ENCODE results near the gene FNDC4. TPM values are rescaled to one million over a fixed set of nuclear protein-coding genes. Genes with fewer than 3 reads are reported as not detected.
"Not testable (repeated sequence)": the region's sequence is repeated elsewhere in the genome, so short reads cannot be mapped to it uniquely, and the experiment has no call there.

The FNDC4 gene
- not detected for total RNA-seq

- intact Hi-C loops (cut with micrococcal nuclease), result no loop called here
- Mint-ChIP-seq H3K4me1 (ENCODE audit: low read depth) (peaks cover 11% of the 10 kb centered on the region), H3K27ac (no peak within 1 kb of the TSS), H3K9me3 (no peaks in the 10 kb centered on the region), H3K4me3 (peak within 1 kb of the TSS; percentile 59), H3K27me3 (ENCODE audit: low read depth) (peaks cover 32% of the 10 kb centered on the region), H3K36me3 (ENCODE audit: low read depth) (no peaks in the 10 kb centered on the region)
- CTCF ChIA-PET, result interaction anchor here (0.6 to 1.1 kb wide), 2 partner anchors 79 to 325 kb away, joined by 3 to 5 read pairs; no protein-coding TSS in a partner anchor
- peak; percentile 21 for DNase-seq
Observed at GRCh38 chr2:27494944-27495554, at the start of gene FNDC4. Gene FNDC4, minus strand, starts transcription at chr2:27495200. Its CDS starts 521 bp downstream, at chr2:27494679.

DNA sequence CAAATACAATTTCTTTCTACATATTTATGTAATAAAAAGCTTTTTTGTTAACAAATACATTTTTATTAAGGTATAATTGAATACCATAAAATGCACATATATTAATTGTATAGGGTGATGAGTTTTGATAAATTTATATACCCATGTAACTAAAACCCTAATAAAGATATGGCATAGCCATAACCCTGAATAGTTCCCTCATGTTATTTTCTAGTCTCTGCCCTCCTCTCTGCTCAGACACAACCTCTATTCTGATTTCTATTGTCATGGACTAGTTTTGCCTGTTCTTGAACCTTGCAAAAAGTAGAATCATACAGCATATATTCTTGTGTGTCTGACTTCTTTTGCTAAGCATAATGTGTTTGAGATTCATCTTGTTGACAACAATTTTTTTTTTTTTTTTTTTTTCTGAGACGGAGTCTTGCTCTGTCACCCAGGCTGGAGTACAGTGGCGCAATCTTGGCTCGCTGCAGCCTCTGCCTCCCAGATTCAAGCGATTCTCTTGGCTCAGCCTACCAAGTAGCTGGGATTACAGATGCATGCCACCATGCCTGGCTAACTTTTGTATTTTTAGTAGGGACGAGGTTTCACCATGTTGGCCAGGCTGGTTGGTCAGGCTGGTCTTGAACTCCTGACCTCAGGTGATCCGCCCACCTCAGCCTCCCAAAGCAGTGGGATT, 49.3 kb upstream of the FNDC4 start:
- CTCF ChIA-PET, result no interaction called here
- intact Hi-C loops (cut with micrococcal nuclease), result no loop called here

DNA sequence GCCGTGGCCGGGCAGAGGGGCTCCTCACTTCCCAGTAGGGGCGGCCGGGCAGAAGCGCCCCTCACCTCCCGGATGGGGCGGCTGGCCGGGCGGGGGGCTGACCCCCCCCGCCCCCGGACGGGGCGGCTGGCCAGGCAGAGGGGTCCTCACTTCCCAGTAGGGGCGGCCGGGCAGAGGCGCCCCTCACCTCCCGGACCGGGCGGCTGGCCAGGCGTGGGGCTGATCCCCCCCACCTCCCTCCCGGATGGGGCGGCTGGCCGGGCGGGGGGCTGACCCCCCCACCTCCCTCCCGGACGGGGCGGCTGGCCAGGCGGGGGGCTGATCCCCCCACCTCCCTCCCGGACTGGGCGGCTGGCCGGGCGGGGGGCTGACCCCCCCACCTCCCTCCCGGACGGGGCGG, 44.6 kb upstream of the FNDC4 start:
- H3K36me3 Mint-ChIP-seq (ENCODE audit: low read depth); CTCF ChIA-PET; H3K9me3 Mint-ChIP-seq; intact Hi-C loops (cut with micrococcal nuclease); H3K4me3 Mint-ChIP-seq; DNase-seq; H3K27me3 Mint-ChIP-seq (ENCODE audit: low read depth); H3K4me1 Mint-ChIP-seq (ENCODE audit: low read depth); H3K27ac Mint-ChIP-seq: not testable (repeated sequence)

More for the DNA sequence above, 49.3 kb upstream of the FNDC4 start:
- Mint-ChIP-seq H3K9me3 (peaks cover 2% of the 10 kb centered on the region), H3K4me1 (ENCODE audit: low read depth) (no peaks in the 10 kb centered on the region), H3K4me3 (no peak overlapping the region), H3K27me3 (ENCODE audit: low read depth) (no peaks in the 10 kb centered on the region), H3K36me3 (ENCODE audit: low read depth) (no peaks in the 10 kb centered on the region), H3K27ac (no peak overlapping the region)
- DNase-seq, result no peak

DNA sequence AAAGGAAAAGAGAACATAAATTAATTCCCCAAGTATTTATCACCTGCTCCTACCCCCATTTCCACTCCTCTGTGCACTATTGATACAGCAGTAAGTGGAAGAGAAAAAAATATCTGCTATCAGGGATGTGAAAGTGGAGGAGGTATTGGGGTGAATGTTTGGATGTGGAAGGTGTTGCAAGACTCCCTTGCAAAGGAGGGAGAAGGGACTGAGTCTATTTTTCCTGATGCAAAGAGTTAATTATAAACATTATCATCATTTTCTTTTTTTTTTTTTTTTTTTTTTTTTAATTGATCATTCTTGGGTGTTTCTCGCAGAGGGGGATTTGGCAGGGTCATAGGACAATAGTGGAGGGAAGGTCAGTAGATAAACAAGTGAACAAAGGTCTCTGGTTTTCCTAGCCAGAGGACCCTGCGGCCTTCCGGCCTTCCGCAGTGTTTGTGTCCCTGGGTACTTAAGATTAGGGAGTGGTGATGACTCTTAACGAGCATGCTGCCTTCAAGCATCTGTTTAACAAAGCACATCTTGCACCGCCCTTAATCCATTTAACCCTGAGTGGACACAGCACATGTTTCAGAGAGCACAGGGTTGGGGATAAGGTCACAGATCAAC, 43.9 kb upstream of the FNDC4 start:
- CTCF ChIA-PET, result not testable (repeated sequence)

DNA sequence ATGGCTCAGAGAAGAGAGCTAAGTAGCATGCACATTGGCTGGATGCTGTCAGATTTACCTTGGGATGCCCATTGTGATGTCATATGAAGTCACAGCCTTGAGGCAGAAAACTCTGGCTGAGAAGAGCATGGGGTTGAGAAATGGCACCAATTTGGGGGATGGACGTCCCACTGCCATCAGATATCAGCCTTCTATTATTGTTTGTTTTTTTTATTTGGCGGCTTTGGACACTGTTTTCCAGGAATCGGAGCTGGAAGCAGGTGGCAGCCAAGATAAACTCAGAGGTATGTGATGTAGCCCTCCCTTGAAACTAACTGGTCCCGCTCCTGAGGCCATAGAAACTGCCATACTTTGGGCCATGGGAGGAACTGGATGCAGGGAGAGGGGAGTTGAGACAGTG, 42.3 kb upstream of the FNDC4 start:
- CTCF ChIA-PET, result interaction anchor here (1.2 kb wide), 1 partner anchor 119 kb away, joined by 3 read pairs; no protein-coding TSS in a partner anchor
- no peak for DNase-seq
- intact Hi-C loops (cut with micrococcal nuclease), result no loop called here
- Mint-ChIP-seq H3K27ac (no peak overlapping the region), H3K4me3 (no peak overlapping the region), H3K27me3 (ENCODE audit: low read depth) (no peaks in the 10 kb centered on the region), H3K4me1 (ENCODE audit: low read depth) (no peaks in the 10 kb centered on the region), H3K9me3 (no peaks in the 10 kb centered on the region), H3K36me3 (ENCODE audit: low read depth) (no peaks in the 10 kb centered on the region)

More for the DNA sequence above, 43.9 kb upstream of the FNDC4 start:
- H3K27ac Mint-ChIP-seq; DNase-seq; H3K36me3 Mint-ChIP-seq (ENCODE audit: low read depth); H3K9me3 Mint-ChIP-seq; H3K4me1 Mint-ChIP-seq (ENCODE audit: low read depth); H3K27me3 Mint-ChIP-seq (ENCODE audit: low read depth); intact Hi-C loops (cut with micrococcal nuclease); H3K4me3 Mint-ChIP-seq: not testable (repeated sequence)

- Mint-ChIP-seq H3K4me3 (no peak overlapping the region), H3K36me3 (ENCODE audit: low read depth) (no peaks in the 10 kb centered on the region), H3K4me1 (ENCODE audit: low read depth) (peaks cover 3% of the 10 kb centered on the region), H3K9me3 (no peaks in the 10 kb centered on the region), H3K27ac (no peak overlapping the region), H3K27me3 (ENCODE audit: low read depth) (no peaks in the 10 kb centered on the region)
- DNase-seq, result no peak
- CTCF ChIA-PET, result interaction anchor here (1.5 kb wide), 1 partner anchor 151 kb away, joined by 3 read pairs; no protein-coding TSS in a partner anchor
- intact Hi-C loops (cut with micrococcal nuclease), result no loop called here
Observed at GRCh38 chr2:27531983-27532382, 37.0 kb upstream of the FNDC4 start.

DNA sequence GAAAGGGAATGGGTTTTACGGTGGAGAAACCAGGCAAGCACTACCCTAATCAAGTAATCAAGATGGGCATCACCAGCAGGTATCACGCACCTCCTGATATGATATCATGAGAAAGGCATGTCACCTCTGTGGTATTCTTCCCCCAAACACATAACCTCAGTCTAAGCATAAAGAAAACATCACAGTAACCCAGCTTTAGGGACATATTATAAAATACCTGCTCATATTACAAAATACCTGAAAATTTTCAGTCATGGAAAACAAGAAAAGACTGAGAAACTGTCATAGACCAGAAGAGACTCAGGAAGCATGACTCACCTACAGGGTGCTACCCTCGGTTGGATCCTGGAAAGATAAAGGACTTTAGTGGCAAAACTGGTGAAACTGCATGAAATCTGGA, 32.2 kb upstream of the FNDC4 start:
- H3K4me3 Mint-ChIP-seq, result no peak overlapping the region
- peaks cover 7% of the 10 kb centered on the region for H3K27me3 Mint-ChIP-seq (ENCODE audit: low read depth)
- no peak for DNase-seq
- CTCF ChIA-PET, result interaction anchor here (0.5 to 1.3 kb wide), 2 partner anchors 9 to 156 kb away, joined by 3 read pairs; no protein-coding TSS in a partner anchor
- intact Hi-C loops (cut with micrococcal nuclease), result no loop called here
- no peak overlapping the region for H3K27ac Mint-ChIP-seq
- no peaks in the 10 kb centered on the region for H3K36me3 Mint-ChIP-seq (ENCODE audit: low read depth)
- no peaks in the 10 kb centered on the region for H3K9me3 Mint-ChIP-seq
- peaks cover 4% of the 10 kb centered on the region for H3K4me1 Mint-ChIP-seq (ENCODE audit: low read depth)

GRCh38 chr2:27522400-27522945, 27.5 kb upstream of the FNDC4 start:
- peaks cover 7% of the 10 kb centered on the region for H3K27me3 Mint-ChIP-seq (ENCODE audit: low read depth)
- no peaks in the 10 kb centered on the region for H3K9me3 Mint-ChIP-seq
- H3K4me1 Mint-ChIP-seq (ENCODE audit: low read depth), result peaks cover 4% of the 10 kb centered on the region
- no peak for DNase-seq
- no peaks in the 10 kb centered on the region for H3K36me3 Mint-ChIP-seq (ENCODE audit: low read depth)
- no peak overlapping the region for H3K4me3 Mint-ChIP-seq
- intact Hi-C loops (cut with micrococcal nuclease), result no loop called here
- CTCF ChIA-PET, result interaction anchor here (0.7 kb wide), 1 partner anchor 24 kb away, joined by 4 read pairs; no protein-coding TSS in a partner anchor
- no peak overlapping the region for H3K27ac Mint-ChIP-seq

DNA sequence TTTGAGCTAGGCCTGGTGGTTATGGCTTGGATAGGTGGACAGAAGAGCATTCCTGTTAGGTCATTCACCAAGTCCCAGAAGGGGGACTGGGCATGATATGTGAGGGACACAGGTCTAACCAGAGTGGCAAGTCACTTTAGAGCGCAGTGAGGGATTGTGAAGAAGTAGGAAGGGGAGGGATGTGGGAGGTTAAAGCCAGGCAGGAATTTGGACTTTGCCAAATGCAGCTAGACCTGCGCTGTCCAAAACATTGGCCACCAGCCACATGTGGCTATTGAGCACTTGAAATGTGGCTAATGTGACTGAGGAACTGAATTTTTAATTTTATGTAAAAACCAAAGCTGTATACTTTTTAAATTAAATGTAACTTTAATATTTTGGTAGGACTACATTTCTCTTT, 25.3 kb upstream of the FNDC4 start:
- no peak for DNase-seq
- Mint-ChIP-seq H3K36me3 (ENCODE audit: low read depth) (no peaks in the 10 kb centered on the region), H3K27me3 (ENCODE audit: low read depth) (peaks cover 6% of the 10 kb centered on the region), H3K4me3 (no peak overlapping the region), H3K4me1 (ENCODE audit: low read depth) (no peaks in the 10 kb centered on the region), H3K9me3 (no peaks in the 10 kb centered on the region), H3K27ac (no peak overlapping the region)
- intact Hi-C loops (cut with micrococcal nuclease), result no loop called here
- CTCF ChIA-PET, result no interaction called here

- DNase-seq, result no peak
- intact Hi-C loops (cut with micrococcal nuclease), result no loop called here
- H3K9me3 Mint-ChIP-seq, result no peaks in the 10 kb centered on the region
- no peak overlapping the region for H3K4me3 Mint-ChIP-seq
- H3K4me1 Mint-ChIP-seq (ENCODE audit: low read depth), result no peaks in the 10 kb centered on the region
- H3K27ac Mint-ChIP-seq, result no peak overlapping the region
- CTCF ChIA-PET, result no interaction called here
- H3K36me3 Mint-ChIP-seq (ENCODE audit: low read depth), result no peaks in the 10 kb centered on the region
- no peaks in the 10 kb centered on the region for H3K27me3 Mint-ChIP-seq (ENCODE audit: low read depth)
Observed at GRCh38 chr2:27518782-27519113, 23.7 kb upstream of the FNDC4 start.

GRCh38 chr2:27518113-27518781, 23.2 kb upstream of the FNDC4 start:
- no peaks in the 10 kb centered on the region for H3K27me3 Mint-ChIP-seq (ENCODE audit: low read depth)
- H3K4me1 Mint-ChIP-seq (ENCODE audit: low read depth), result no peaks in the 10 kb centered on the region
- H3K36me3 Mint-ChIP-seq (ENCODE audit: low read depth), result no peaks in the 10 kb centered on the region
- CTCF ChIA-PET, result interaction anchor here (0.7 kb wide), 1 partner anchor 9 kb away, joined by 3 read pairs; no protein-coding TSS in a partner anchor
- no peaks in the 10 kb centered on the region for H3K9me3 Mint-ChIP-seq
- intact Hi-C loops (cut with micrococcal nuclease), result no loop called here
- no peak for DNase-seq
- no peak overlapping the region for H3K27ac Mint-ChIP-seq
- H3K4me3 Mint-ChIP-seq, result no peak overlapping the region

DNA sequence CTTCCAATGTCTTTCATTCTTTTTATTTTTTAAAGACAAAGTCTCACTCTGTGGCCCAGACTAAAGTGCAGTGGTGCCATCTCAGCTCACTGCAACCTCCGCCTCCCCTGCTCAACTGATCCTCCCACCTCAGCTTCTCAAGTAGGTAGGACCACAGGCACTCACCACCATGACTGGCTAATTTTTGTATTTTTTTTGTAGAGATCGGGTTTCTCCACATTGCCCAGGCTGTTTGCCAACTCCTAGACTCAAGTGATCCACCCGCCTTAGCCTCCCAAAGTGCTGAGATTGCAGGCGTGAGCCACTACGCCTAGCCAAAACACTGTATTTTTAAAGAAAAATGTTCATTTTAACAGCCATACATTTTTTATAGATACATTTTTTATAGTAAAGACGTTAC, 14.3 kb upstream of the FNDC4 start:
- Mint-ChIP-seq H3K27ac (no peak overlapping the region), H3K27me3 (ENCODE audit: low read depth) (no peaks in the 10 kb centered on the region), H3K4me1 (ENCODE audit: low read depth) (no peaks in the 10 kb centered on the region), H3K9me3 (no peaks in the 10 kb centered on the region), H3K36me3 (ENCODE audit: low read depth) (no peaks in the 10 kb centered on the region), H3K4me3 (no peak overlapping the region)
- CTCF ChIA-PET, result no interaction called here
- DNase-seq, result no peak
- intact Hi-C loops (cut with micrococcal nuclease), result no loop called here

All from activated naive CD4-positive, alpha-beta T cell treated with anti-CD3 and anti-CD28 coated beads for 36 hours (primary cell).